Measurements from ENCODE around the gene DDIT4.

GRCh38 chr10:72318418-72319262 lies 44.9 kb downstream of the DDIT4 start:
- TF ChIP-seq SUZ12 (IDR thresholded peaks at IDR 0.05; ENCODE audit: extremely low read depth, insufficient read depth, insufficient read length) (no peak), YY1 (IDR thresholded peaks at IDR 0.05; ENCODE audit: insufficient read depth, insufficient read length) (no peak)

Measured in NT2/D1 (cell line).